H1 (cell line): ENCODE measurements around the gene CS. TPM values are rescaled to one million over a fixed set of nuclear protein-coding genes. Genes with fewer than 3 reads are reported as not detected.

Source experiments
- CTCF ChIA-PET: fragments of 300-600 bp; sonication (Branson Sonifier 250); formaldehyde crosslinking; loops from one replicate; lab custom pipeline; 2021; ENCODE audit not compliant: partially characterized antibody; lab: Charles Lee
- POLR2A ChIA-PET: fragments of 300-600 bp; sonication (Branson Sonifier 250); formaldehyde crosslinking; loops from one replicate; lab custom pipeline; 2021; ENCODE audit warnings: inconsistent platforms; ENCODE audit not compliant: partially characterized antibody; lab: Charles Lee
- DNase-seq, 2 experiments: peaks; one replicate each; pipeline versions ENCODE4 v3.0.0 to v3.0.0-alpha.2; 2010 to 2022; ENCODE audit warnings: low spot score in 2 of 2, low read depth in 1 of 2, mixed read lengths in 1 of 2
- FAIRE-seq: peaks from 2 replicates; lab custom pipeline; 2011; peaks lifted over from hg19 to GRCh38; lab: Jason Lieb, UNC
- H2AFZ ChIP-seq: 2 replicates; pipeline ENCODE4 v1.8.1; 2012; ENCODE audit warnings: low read length, inconsistent platforms
- H2AK5ac ChIP-seq: 2 replicates; pipeline ENCODE4 v1.6.1; 2013; ENCODE audit warnings: low read depth, low read length
- H2BK120ac ChIP-seq: replicated peaks from 2 replicates; pipeline ENCODE3; 2013; ENCODE audit warnings: low read depth, low read length, inconsistent platforms
- H2BK12ac ChIP-seq: 2 replicates; pipeline ENCODE4 v1.6.1; 2013; ENCODE audit warnings: low read depth, low read length
- H2BK15ac ChIP-seq: 2 replicates; pipeline ENCODE4 v1.6.1; 2013; ENCODE audit warnings: low read length
- H2BK20ac ChIP-seq: 2 replicates; pipeline ENCODE4 v1.6.1; 2013; ENCODE audit warnings: low read length
- H2BK5ac ChIP-seq: 2 replicates; pipeline ENCODE4 v1.6.1; 2013; ENCODE audit warnings: low read depth, low read length
- H3K14ac ChIP-seq: 2 replicates; pipeline ENCODE4 v1.6.1; 2013; ENCODE audit warnings: inconsistent platforms; ENCODE audit not compliant: insufficient read length
- H3K18ac ChIP-seq: 2 replicates; pipeline ENCODE4 v1.6.1; 2013; ENCODE audit warnings: low read length; ENCODE audit errors: extremely low read depth
- H3K23ac ChIP-seq: 2 replicates; pipeline ENCODE4 v1.6.1; 2013; ENCODE audit warnings: inconsistent platforms; ENCODE audit not compliant: insufficient read length
- H3K23me2 ChIP-seq: 2 replicates; pipeline ENCODE4 v1.6.1; 2013; ENCODE audit warnings: low read depth, low read length
- H3K27ac ChIP-seq: 2 replicates; pipeline ENCODE4 v1.6.1; 2011; ENCODE audit warnings: low read depth, low read length, inconsistent platforms
- H3K27me3 ChIP-seq, 4 experiments: replicated peaks in 1 of 4; 1 replicate in 1 of 4; 2 replicates in 3 of 4; pipeline versions ENCODE4 v1.6.1 to v1.8.1; 2011 to 2013; ENCODE audit warnings: low read length in 3 of 4, mild to moderate bottlenecking in 3 of 4, inconsistent platforms in 2 of 4, mixed read lengths in 2 of 4, moderate library complexity in 1 of 4; ENCODE audit not compliant: control insufficient read depth in 3 of 4, insufficient read depth in 3 of 4; ENCODE audit errors: extremely low read depth in 1 of 4
- H3K36me3 ChIP-seq, 4 experiments: 2 replicates each; pipeline versions ENCODE4 v1.6.1 to v1.8.1; 2011 to 2013; ENCODE audit warnings: mild to moderate bottlenecking in 4 of 4, low read length in 3 of 4, moderate library complexity in 2 of 4, control low read depth in 1 of 4, inconsistent platforms in 1 of 4; ENCODE audit not compliant: insufficient read depth in 4 of 4, control insufficient read depth in 2 of 4
- H3K4ac ChIP-seq: replicated peaks from 2 replicates; pipeline ENCODE3; 2013; ENCODE audit warnings: low read length, low read depth, mixed read lengths, inconsistent platforms; ENCODE audit not compliant: insufficient read length
- H3K4me1 ChIP-seq, 4 experiments: replicated peaks in 1 of 4; 1 replicate in 1 of 4; 2 replicates in 3 of 4; pipeline versions ENCODE4 v1.6.1 to v1.8.1; 2011 to 2013; ENCODE audit warnings: low read length in 3 of 4, inconsistent platforms in 2 of 4, mixed read lengths in 1 of 4; ENCODE audit not compliant: insufficient read depth in 4 of 4, control insufficient read depth in 3 of 4
- H3K4me2 ChIP-seq, 2 experiments: 2 replicates each; pipeline versions ENCODE4 v1.6.1 to v1.8.1; 2011 to 2013; ENCODE audit warnings: low read depth in 2 of 2, low read length in 2 of 2, control low read depth in 1 of 2, inconsistent platforms in 1 of 2, mild to moderate bottlenecking in 1 of 2; ENCODE audit not compliant: insufficient read depth in 1 of 2
- H3K4me3 ChIP-seq, 4 experiments: fragments of 200-600, 300-600 bp in 1 of 4; sonication (generic), shearing (Covaris generic), sonication (Bioruptor Twin) in 1 of 4; 2 replicates each; pipeline versions ENCODE4 v1.5.1 to v1.8.1; 2011 to 2016; ENCODE audit warnings: low read length in 4 of 4, low read depth in 3 of 4, control low read depth in 2 of 4, inconsistent platforms in 2 of 4, mild to moderate bottlenecking in 2 of 4, mixed read lengths in 1 of 4, moderate library complexity in 1 of 4; ENCODE audit not compliant: insufficient read depth in 2 of 4; ENCODE audit errors: extremely low read depth in 1 of 4
- H3K56ac ChIP-seq: replicated peaks from 2 replicates; pipeline ENCODE3; 2013; ENCODE audit warnings: low read depth, mild to moderate bottlenecking, mixed read lengths, low read length, inconsistent platforms; ENCODE audit not compliant: insufficient read length
- H3K79me1 ChIP-seq: 2 replicates; pipeline ENCODE4 v1.6.1; 2013; ENCODE audit warnings: low read depth, low read length, control low read depth
- H3K79me2 ChIP-seq, 2 experiments: 2 replicates each; pipeline versions ENCODE4 v1.6.1 to v1.8.1; 2012 to 2013; ENCODE audit warnings: low read length in 2 of 2, mild to moderate bottlenecking in 2 of 2, inconsistent platforms in 1 of 2; ENCODE audit not compliant: insufficient read depth in 2 of 2, control insufficient read depth in 1 of 2
- H3K9ac ChIP-seq, 4 experiments: replicated peaks in 1 of 4; 1 replicate in 1 of 4; 2 replicates in 3 of 4; pipeline versions ENCODE4 v1.6.1 to v1.8.1; 2011 to 2013; ENCODE audit warnings: low read depth in 3 of 4, low read length in 3 of 4, control low read depth in 2 of 4, mild to moderate bottlenecking in 2 of 4, moderate library complexity in 2 of 4, inconsistent platforms in 1 of 4; ENCODE audit errors: extremely low read depth in 1 of 4
- H3K9me3 ChIP-seq, 2 experiments: 2 replicates each; pipeline versions ENCODE4 v1.6.1 to v1.8.1; 2012 to 2013; ENCODE audit warnings: mild to moderate bottlenecking in 2 of 2, moderate library complexity in 2 of 2, control low read depth in 1 of 2, inconsistent platforms in 1 of 2, low read depth in 1 of 2, low read length in 1 of 2, mixed read lengths in 1 of 2; ENCODE audit not compliant: insufficient read depth in 2 of 2
- H4K20me1 ChIP-seq, 2 experiments: replicated peaks in 1 of 2; 2 replicates each; pipeline versions ENCODE3 to v1.8.1; 2011 to 2013; ENCODE audit warnings: inconsistent platforms in 2 of 2, low read length in 2 of 2, mild to moderate bottlenecking in 1 of 2; ENCODE audit not compliant: insufficient read depth in 2 of 2, control insufficient read depth in 1 of 2
- H4K5ac ChIP-seq: 2 replicates; pipeline ENCODE4 v1.6.1; 2013; ENCODE audit warnings: low read length, low read depth, mixed read lengths, inconsistent platforms; ENCODE audit not compliant: insufficient read length
- H4K8ac ChIP-seq: 2 replicates; pipeline ENCODE4 v1.8.0; 2013; ENCODE audit warnings: mild to moderate bottlenecking, moderate library complexity, low read length, inconsistent platforms; ENCODE audit not compliant: insufficient read depth; ENCODE audit errors: extremely low read depth
- H4K91ac ChIP-seq: replicated peaks from 2 replicates; pipeline ENCODE3; 2013; ENCODE audit warnings: low read length, mixed read lengths, inconsistent platforms; ENCODE audit not compliant: insufficient read length
- CBX5 ChIP-seq: fragments of 300-800, 300-1000 bp; sonication (generic); IDR thresholded peaks from 2 replicates; pipeline ENCODE4 v1.7.1; 2016; ENCODE audit warnings: antibody characterized with exemption, low read length, low read depth
- CEBPB ChIP-seq: IDR thresholded peaks from 2 replicates; pipeline ENCODE4 v1.6.1; 2012; ENCODE audit warnings: low read depth, low read length
- CREB1 ChIP-seq: IDR thresholded peaks from 2 replicates; pipeline ENCODE4 v1.6.1; 2012; ENCODE audit warnings: inconsistent platforms
- GABPA ChIP-seq: IDR thresholded peaks from 2 replicates; pipeline ENCODE4 v1.6.1; 2011; ENCODE audit warnings: mild to moderate bottlenecking, low read length, moderate library complexity, borderline replicate concordance; ENCODE audit not compliant: insufficient read depth
- NANOG ChIP-seq: IDR thresholded peaks from 2 replicates; pipeline ENCODE4 v1.6.1; 2011; ENCODE audit warnings: low read length, low read depth, mild to moderate bottlenecking, inconsistent platforms; ENCODE audit not compliant: insufficient read depth, poor library complexity, severe bottlenecking
- PHF8 ChIP-seq: fragments of 200-600 bp; sonication (generic); conservative IDR thresholded peaks from 2 replicates; pipeline ENCODE4 v1.7.1; 2012; ENCODE audit warnings: low read depth, mild to moderate bottlenecking, inconsistent platforms, low read length, moderate library complexity
- RFX5 ChIP-seq: IDR thresholded peaks from 2 replicates; pipeline ENCODE4 v1.6.1; 2011; ENCODE audit warnings: low read depth, low read length, improper control_type of control experiment, borderline replicate concordance
- RNF2 ChIP-seq: fragments of 200-900, 300-1000 bp; sonication (generic); IDR thresholded peaks from 2 replicates; pipeline ENCODE4 v1.7.1; 2016; ENCODE audit warnings: borderline replicate concordance, low read depth, mild to moderate bottlenecking, antibody characterized with exemption, low read length; ENCODE audit not compliant: poor library complexity, severe bottlenecking; ENCODE audit errors: missing control alignments
- SAP30 ChIP-seq: fragments of 300-600 bp; sonication (generic); IDR thresholded peaks from 2 replicates; pipeline ENCODE4 v1.7.1; 2012; ENCODE audit warnings: low read length, moderate library complexity, mild to moderate bottlenecking, inconsistent platforms; ENCODE audit not compliant: insufficient read depth, insufficient replicate concordance
- SIRT6 ChIP-seq: IDR thresholded peaks from one replicate; pipeline ENCODE4 v1.7.1; 2012; ENCODE audit warnings: low read length, inconsistent platforms
- TAF7 ChIP-seq: optimal IDR thresholded peaks from 2 replicates; pipeline ENCODE3; 2011; ENCODE audit warnings: low read depth, mild to moderate bottlenecking, inconsistent platforms, low read length, moderate library complexity, borderline replicate concordance
- WGBS, 2 experiments: shearing (Covaris generic) in 1 of 2; methylation state at CpG; one replicate each; pipeline versions ENCODE4 v1.1.6 to v1.1.7; 2013 to 2015; ENCODE audit warnings: low lambda C conversion rate in 2 of 2, mixed read lengths in 2 of 2, inconsistent platforms in 1 of 2, low coverage in 1 of 2, missing lambda C conversion rate in 1 of 2; ENCODE audit not compliant: insufficient replicate concordance in 2 of 2, insufficient coverage in 1 of 2, insufficient read length in 1 of 2; ENCODE audit errors: extremely low coverage in 1 of 2, missing lambda C conversion rate in 1 of 2; 5-methylcytosine and 5-hydroxymethylcytosine counted together
- polyA plus RNA-seq, 7 experiments: library from polyadenylated mRNA; depleted of rRNA in 3 of 7; stranded (reverse) in 5 of 7; unstranded in 2 of 7; fragments of >200 nt in 5 of 7; fragments of 200-250 nt in 2 of 7; gene quantifications; 1 replicate in 5 of 7; 2 replicates in 1 of 7; 4 replicates in 1 of 7; pipeline versions ENCODE4 v1.2.1 to v1.2.3, GENCODE V29; 2011 to 2013; ENCODE audit warnings: missing spikeins in 2 of 7, mixed read lengths in 2 of 7
- total RNA-seq: library from RNA; stranded (reverse); fragmentation: NEBNext Ultra II Directional; extraction: Animal tissue kit (Norgen Biotek cat#: 25700); gene quantifications from 2 replicates; pipeline ENCODE4 v1.2.1, GENCODE V29; 2021
- TF ChIP-seq, protein P1 (sequence below): IDR thresholded peaks from 2 replicates; pipeline ENCODE4 v1.6.1; 2011; ENCODE audit warnings: low read depth, mild to moderate bottlenecking, low read length; ENCODE audit not compliant: insufficient read depth

CS gene
- total and polyA plus RNA-seq, 2 of the 8 experiments (the other 6 are each of a cell fraction or from before 2014, with no cell fraction given): 96.6 to 238 TPM

DNA sequence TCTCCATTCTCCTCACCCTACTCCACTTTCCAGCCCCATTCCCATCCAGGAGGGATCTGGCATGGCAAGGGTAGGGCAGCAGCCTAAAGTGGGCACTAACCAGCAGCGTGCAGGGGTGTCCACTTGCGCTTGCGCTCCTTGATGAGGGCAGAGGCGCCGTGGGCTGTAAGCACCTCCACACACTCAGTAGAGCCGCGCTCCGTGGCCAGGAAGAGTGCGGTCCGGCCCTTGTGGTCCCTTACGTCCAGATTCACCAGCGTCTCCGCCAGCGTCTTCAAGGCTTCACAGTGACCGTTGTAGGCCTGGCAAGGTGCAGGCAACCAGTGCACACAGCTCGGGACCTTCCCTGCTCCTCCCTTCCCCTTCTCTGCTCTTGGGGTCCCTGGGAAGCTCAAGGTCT lies 52.2 kb downstream of the CS start:
- peaks cover 36 to 77% (median 67%) of the 10 kb centered on the region in 4 experiments for H3K36me3 ChIP-seq
- CTCF ChIA-PET: interaction anchor here (0.7 to 4.5 kb wide), 12 partner anchors 9 to 122 kb away, joined by 3 to 33 read pairs (median 4); partner anchors contain the start of genes ANKRD52, RNF41 and SMARCC2
- 99% methylated on average over 16 of the region's 16 CpGs; no CpG with 5 or more reads in 1 of the 2 experiments for WGBS, 2 experiments
- no peak for TF ChIP-seq RNF2
- TF ChIP-seq SAP30: no peak
- TF ChIP-seq, protein P1, sequence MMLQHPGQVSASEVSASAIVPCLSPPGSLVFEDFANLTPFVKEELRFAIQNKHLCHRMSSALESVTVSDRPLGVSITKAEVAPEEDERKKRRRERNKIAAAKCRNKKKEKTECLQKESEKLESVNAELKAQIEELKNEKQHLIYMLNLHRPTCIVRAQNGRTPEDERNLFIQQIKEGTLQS: no peak
- no peak for TF ChIP-seq NANOG
- TF ChIP-seq SIRT6: no peak
- TF ChIP-seq PHF8: no peak
- no peak for TF ChIP-seq GABPA
- no peak for TF ChIP-seq CREB1
- no peak for TF ChIP-seq CBX5
- no peak for TF ChIP-seq TAF7
- TF ChIP-seq RFX5: no peak
- TF ChIP-seq CEBPB: no peak

More for the DNA sequence above, 52.2 kb downstream of the CS start:
- no peaks in the 10 kb centered on the region for H3K79me1 ChIP-seq
- H3K23me2 ChIP-seq: no peaks in the 10 kb centered on the region
- H3K4me1 ChIP-seq: no peaks in the 10 kb centered on the region
- no peak overlapping the region for H2AFZ ChIP-seq
- H3K9ac ChIP-seq: no peak overlapping the region
- H2BK12ac ChIP-seq: no peak overlapping the region
- H3K9me3 ChIP-seq: no peaks in the 10 kb centered on the region
- no peak overlapping the region for H3K23ac ChIP-seq
- no peak overlapping the region for H2BK120ac ChIP-seq
- no peak overlapping the region for H3K18ac ChIP-seq
- no peak overlapping the region for H4K8ac ChIP-seq
- DNase-seq (no peak), FAIRE-seq (no peak)
- no peak overlapping the region for H2AK5ac ChIP-seq
- no peak overlapping the region for H3K56ac ChIP-seq
- H3K27me3 ChIP-seq: no peaks in the 10 kb centered on the region
- no peak overlapping the region for H3K14ac ChIP-seq
- POLR2A ChIA-PET: interaction anchor here (0.5 to 5.6 kb wide), 16 partner anchors 9 to 168 kb away, joined by 3 to 26 read pairs (median 5); partner anchors contain the start of genes ANKRD52, COQ10A, ERBB3 and PA2G4
- no peak overlapping the region for H3K4ac ChIP-seq
- no peak overlapping the region for H2BK15ac ChIP-seq
- H3K4me2 ChIP-seq: no peak overlapping the region
- no peak overlapping the region for H4K91ac ChIP-seq
- H2BK5ac ChIP-seq: no peak overlapping the region
- no peak overlapping the region for H2BK20ac ChIP-seq
- no peak overlapping the region for H4K5ac ChIP-seq
- peaks cover 0 to 6% of the 10 kb centered on the region in 2 experiments for H4K20me1 ChIP-seq
- H3K4me3 ChIP-seq: no peak overlapping the region
- no peaks in the 10 kb centered on the region for H3K79me2 ChIP-seq
- H3K27ac ChIP-seq: no peak overlapping the region
